ENCODE measurements around the gene CACNG4. TPM values are rescaled to one million over a fixed set of nuclear protein-coding genes. Genes with fewer than 3 reads are reported as not detected.

Gene CACNG4
- total RNA-seq, 1 donor from 2014 or later, result 9.5 TPM

DNA sequence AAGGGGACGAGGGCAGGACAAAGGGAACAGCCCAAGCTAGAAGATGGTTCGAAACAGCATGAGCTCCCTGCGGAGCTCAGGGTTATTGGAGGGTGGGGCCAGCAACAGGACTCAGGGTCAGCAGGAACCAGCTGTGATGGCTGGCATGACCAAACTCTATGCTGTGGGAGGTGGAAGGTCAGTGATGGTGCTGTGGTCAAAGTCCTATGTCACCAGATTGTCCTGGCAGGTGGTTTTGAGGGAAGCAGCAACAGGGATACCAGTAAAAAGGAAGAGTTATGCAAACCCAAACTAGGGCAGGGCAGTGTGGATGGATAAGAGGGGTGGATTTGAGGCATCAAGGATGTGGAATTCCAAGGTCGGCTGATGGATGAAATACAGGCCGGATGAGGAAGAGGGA is 32.4 kb downstream of the CACNG4 start:
- H3K27ac Mint-ChIP-seq, result no peak overlapping the region

DNA sequence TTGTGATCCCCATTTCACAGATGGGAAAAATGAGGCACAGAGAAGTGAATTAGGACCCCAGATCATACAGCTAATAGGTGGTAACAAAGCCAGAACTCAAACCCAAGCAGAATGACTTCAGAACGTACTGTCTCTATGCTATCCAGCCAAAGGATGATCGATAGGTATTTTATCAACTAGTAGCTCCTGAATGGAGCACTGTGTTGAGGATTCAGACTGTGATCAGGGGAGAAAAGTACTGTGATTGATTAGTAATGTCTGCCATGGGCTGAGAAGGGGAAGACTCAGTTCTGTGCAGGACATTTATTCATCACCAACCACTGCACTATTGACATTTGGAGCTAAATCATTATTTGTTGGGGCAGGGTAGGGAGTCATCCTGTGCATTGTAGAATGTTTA is 38.7 kb downstream of the CACNG4 start:
- TF ChIP-seq, protein P1, sequence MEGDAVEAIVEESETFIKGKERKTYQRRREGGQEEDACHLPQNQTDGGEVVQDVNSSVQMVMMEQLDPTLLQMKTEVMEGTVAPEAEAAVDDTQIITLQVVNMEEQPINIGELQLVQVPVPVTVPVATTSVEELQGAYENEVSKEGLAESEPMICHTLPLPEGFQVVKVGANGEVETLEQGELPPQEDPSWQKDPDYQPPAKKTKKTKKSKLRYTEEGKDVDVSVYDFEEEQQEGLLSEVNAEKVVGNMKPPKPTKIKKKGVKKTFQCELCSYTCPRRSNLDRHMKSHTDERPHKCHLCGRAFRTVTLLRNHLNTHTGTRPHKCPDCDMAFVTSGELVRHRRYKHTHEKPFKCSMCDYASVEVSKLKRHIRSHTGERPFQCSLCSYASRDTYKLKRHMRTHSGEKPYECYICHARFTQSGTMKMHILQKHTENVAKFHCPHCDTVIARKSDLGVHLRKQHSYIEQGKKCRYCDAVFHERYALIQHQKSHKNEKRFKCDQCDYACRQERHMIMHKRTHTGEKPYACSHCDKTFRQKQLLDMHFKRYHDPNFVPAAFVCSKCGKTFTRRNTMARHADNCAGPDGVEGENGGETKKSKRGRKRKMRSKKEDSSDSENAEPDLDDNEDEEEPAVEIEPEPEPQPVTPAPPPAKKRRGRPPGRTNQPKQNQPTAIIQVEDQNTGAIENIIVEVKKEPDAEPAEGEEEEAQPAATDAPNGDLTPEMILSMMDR (IDR thresholded peaks at IDR 0.05; ENCODE audit: unreplicated experiment), result no peak
- no peaks in the 10 kb centered on the region for H3K4me1 Mint-ChIP-seq
- peaks cover 5% of the 10 kb centered on the region for H3K36me3 Mint-ChIP-seq
- peaks cover 13% of the 10 kb centered on the region for H3K9me3 Mint-ChIP-seq
- H3K27ac Mint-ChIP-seq, result no peak overlapping the region
- no peak overlapping the region for H3K4me3 Mint-ChIP-seq
- H3K27me3 Mint-ChIP-seq (ENCODE audit: low read depth), result no peaks in the 10 kb centered on the region
- DNase-seq (ENCODE audit: low spot score in 2 of 2, unreplicated experiment in 2 of 2), result no peak

More for the DNA sequence above, 32.4 kb downstream of the CACNG4 start:
- no peak overlapping the region for H3K4me3 Mint-ChIP-seq
- TF ChIP-seq, protein P1 (IDR thresholded peaks at IDR 0.05; ENCODE audit: unreplicated experiment), result no peak
- no peaks in the 10 kb centered on the region for H3K27me3 Mint-ChIP-seq (ENCODE audit: low read depth)
- H3K36me3 Mint-ChIP-seq, result peaks cover 5% of the 10 kb centered on the region
- DNase-seq (ENCODE audit: low spot score in 2 of 2, unreplicated experiment in 2 of 2), result no peak
- H3K9me3 Mint-ChIP-seq, result peaks cover 13% of the 10 kb centered on the region
- no peaks in the 10 kb centered on the region for H3K4me1 Mint-ChIP-seq

DNA sequence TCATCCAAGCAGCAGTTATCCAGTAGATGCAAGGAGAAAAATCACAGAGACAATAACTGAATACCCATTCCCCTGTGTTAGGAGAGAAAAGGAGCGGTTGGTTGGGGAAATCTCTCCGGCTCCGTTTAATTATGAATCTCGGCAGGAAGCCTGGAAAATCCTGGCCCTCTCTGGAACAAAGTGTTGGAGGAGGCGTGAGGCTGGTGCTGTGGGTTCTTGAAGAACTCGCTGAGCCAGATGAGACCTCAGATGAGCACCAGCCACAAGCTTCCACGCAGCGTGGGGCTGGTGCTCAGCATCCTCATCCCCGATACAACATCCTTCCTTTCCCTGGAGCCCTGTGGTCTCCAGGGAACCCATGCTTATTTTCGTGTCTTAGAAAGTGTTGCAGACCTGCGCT is 39.7 kb downstream of the CACNG4 start:
- Mint-ChIP-seq H3K27ac (no peak overlapping the region), H3K36me3 (peaks cover 9% of the 10 kb centered on the region), H3K4me1 (no peaks in the 10 kb centered on the region), H3K9me3 (peaks cover 13% of the 10 kb centered on the region), H3K27me3 (ENCODE audit: low read depth) (no peaks in the 10 kb centered on the region), H3K4me3 (no peak overlapping the region)
- TF ChIP-seq, protein P1 (IDR thresholded peaks at IDR 0.05; ENCODE audit: unreplicated experiment), result no peak
- DNase-seq (ENCODE audit: low spot score in 2 of 2, unreplicated experiment in 2 of 2), result no peak

DNA sequence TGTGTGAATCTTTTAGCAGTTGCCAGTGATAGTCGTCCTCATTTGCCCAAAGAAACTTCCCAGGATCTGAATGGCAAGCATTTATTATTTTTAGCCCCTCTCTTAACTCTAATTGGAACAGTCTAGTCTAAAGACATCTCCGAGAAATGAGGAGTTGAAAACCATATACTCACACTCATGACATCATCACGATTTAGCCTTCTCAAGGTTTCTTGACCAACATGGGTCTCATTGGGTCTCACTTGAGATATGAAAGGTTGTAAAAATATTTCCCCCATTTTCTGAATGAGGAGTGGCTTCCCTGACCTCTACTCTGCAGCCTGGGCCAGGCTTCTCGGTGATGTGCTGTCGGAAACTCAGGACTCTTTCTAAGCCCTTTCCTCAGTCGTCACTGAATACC is 42.8 kb downstream of the CACNG4 start:
- Mint-ChIP-seq H3K9me3 (peaks cover 5% of the 10 kb centered on the region), H3K27ac (no peak overlapping the region), H3K4me3 (no peak overlapping the region), H3K27me3 (ENCODE audit: low read depth) (no peaks in the 10 kb centered on the region), H3K36me3 (peaks cover 10% of the 10 kb centered on the region), H3K4me1 (no peaks in the 10 kb centered on the region)
- no peak for DNase-seq (ENCODE audit: low spot score in 2 of 2, unreplicated experiment in 2 of 2)
- TF ChIP-seq, protein P1 (IDR thresholded peaks at IDR 0.05; ENCODE audit: unreplicated experiment), result no peak

DNA sequence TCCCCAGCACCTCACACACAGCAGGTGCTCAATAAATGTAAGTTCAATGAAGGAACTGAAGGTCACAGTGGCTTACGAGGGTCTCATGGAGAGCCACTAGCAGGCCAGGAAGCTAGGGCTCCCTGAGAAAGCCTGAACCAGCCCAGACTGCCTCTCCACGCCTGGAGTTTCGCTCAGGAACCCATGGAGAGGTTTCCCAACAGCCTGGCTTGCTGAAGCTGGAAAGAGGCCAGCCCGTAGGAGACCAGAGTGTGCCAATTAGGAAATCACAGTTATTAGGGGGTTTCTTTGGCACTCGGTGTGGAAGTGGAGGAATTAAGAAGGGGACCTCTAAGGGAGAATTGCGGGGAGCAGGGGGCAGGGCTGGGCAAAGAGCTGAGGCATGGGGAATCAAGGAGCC is 43.6 kb downstream of the CACNG4 start:
- H3K4me3 Mint-ChIP-seq, result no peak overlapping the region
- H3K4me1 Mint-ChIP-seq, result no peaks in the 10 kb centered on the region
- H3K27me3 Mint-ChIP-seq (ENCODE audit: low read depth), result no peaks in the 10 kb centered on the region
- TF ChIP-seq, protein P1 (IDR thresholded peaks at IDR 0.05; ENCODE audit: unreplicated experiment), result no peak
- no peak overlapping the region for H3K27ac Mint-ChIP-seq
- peaks cover 5% of the 10 kb centered on the region for H3K9me3 Mint-ChIP-seq
- H3K36me3 Mint-ChIP-seq, result peaks cover 10% of the 10 kb centered on the region
- no peak for DNase-seq (ENCODE audit: low spot score in 2 of 2, unreplicated experiment in 2 of 2)
